Measurements from ENCODE around the gene INPP4A. TPM values are rescaled to one million over a fixed set of nuclear protein-coding genes. Genes with fewer than 3 reads are reported as not detected.

Gene INPP4A
- polyA plus RNA-seq, 1 of the 3 experiments (the other 2 are of a cell fraction) = 15.0 TPM

- no peak for TF ChIP-seq IRF3 (IDR thresholded peaks at IDR 0.05; ENCODE audit: low read depth, low read length)
- no peak for TF ChIP-seq GABPA (IDR thresholded peaks at IDR 0.05; ENCODE audit: low read depth)
- TF ChIP-seq USF2 (IDR thresholded peaks at IDR 0.05; ENCODE audit: borderline replicate concordance, low read depth, low read length) = no peak
- TF ChIP-seq MXI1 (IDR thresholded peaks at IDR 0.05; ENCODE audit: low read depth, low read length) = no peak
- no peak for TF ChIP-seq RXRA (IDR thresholded peaks at IDR 0.05; ENCODE audit: borderline replicate concordance, low read depth)
Measured at GRCh38 chr2:98540536-98540935, 95.9 kb downstream of the INPP4A start (continued).

DNA sequence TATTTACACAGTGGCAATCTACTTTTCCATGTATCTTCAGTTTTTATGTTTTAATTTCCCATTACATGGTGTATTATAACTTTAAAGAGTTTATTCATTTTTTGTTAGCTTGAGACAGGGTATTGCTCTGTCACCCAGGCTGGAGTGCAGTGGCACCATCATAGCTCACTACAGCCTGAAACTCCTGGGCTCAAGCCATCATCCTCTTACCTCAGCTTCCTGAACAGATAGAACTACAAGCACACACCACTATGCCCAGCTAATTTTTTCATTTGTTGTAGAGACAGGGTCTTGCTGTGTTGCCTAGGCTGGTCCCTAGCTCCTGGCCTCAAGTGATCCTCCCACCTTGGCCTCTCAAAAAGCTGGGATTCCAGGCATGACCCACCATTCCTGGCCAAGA, 96.8 kb downstream of the INPP4A start:
- Histone ChIP-seq H3K9me2 (no peaks in the 10 kb centered on the region), H3K9me3 (no peaks in the 10 kb centered on the region), H3K27ac (ENCODE audit: low read depth in 2 of 2, low read length in 1 of 2) (no peak overlapping the region), H3K4me3 (ENCODE audit: low read depth in 2 of 2, low read length in 1 of 2) (no peak overlapping the region), H3K27me3 (ENCODE audit: insufficient read depth) (no peaks in the 10 kb centered on the region), H3K4me1 (ENCODE audit: control insufficient read depth in 1 of 2, insufficient read depth in 2 of 2, low read depth in 1 of 2, low read length in 1 of 2) (peaks cover 0 to 6% of the 10 kb centered on the region in 2 experiments; a peak in 1 of 4 replicates), H3K36me3 (replicated peaks in 1 of 2; ENCODE audit: control insufficient read depth in 1 of 2, insufficient read depth in 2 of 2, low read length in 1 of 2) (peaks cover 4 to 50% of the 10 kb centered on the region in 2 experiments), H4K20me1 (ENCODE audit: insufficient read depth) (no peaks in the 10 kb centered on the region), H3K9ac (no peak overlapping the region), H2AFZ (ENCODE audit: low read depth) (no peak overlapping the region), H3F3A (replicated peaks; ENCODE audit: insufficient read depth) (no peaks in the 10 kb centered on the region), H3K79me2 (ENCODE audit: insufficient read depth) (no peaks in the 10 kb centered on the region), H3K4me2 (no peak overlapping the region)
- ChIA-PET CTCF (interaction anchor here (0.7 to 2.1 kb wide), 4 partner anchors 10 to 830 kb away, joined by 3 to 8 read pairs (median 3); no protein-coding TSS in a partner anchor), POLR2A (no interaction called here)
- DNase-seq = no peak
- no peak for TF ChIP-seq SMC3 (IDR thresholded peaks at IDR 0.05; ENCODE audit: low read depth, low read length)
- TF ChIP-seq TCF12 (IDR thresholded peaks at IDR 0.05) = no peak
- TF ChIP-seq GATA2 (CRISPR knock-in tag; IDR thresholded peaks at IDR 0.05) = no peak
- no peak for TF ChIP-seq NFIC (IDR thresholded peaks at IDR 0.05; ENCODE audit: borderline replicate concordance)
- TF ChIP-seq FOXJ3 (CRISPR knock-in tag; IDR thresholded peaks at IDR 0.05) = no peak
- no peak for TF ChIP-seq TEAD4 (IDR thresholded peaks at IDR 0.05; ENCODE audit: borderline replicate concordance, insufficient read depth)
- TF ChIP-seq RAD21 (IDR thresholded peaks at IDR 0.05; ENCODE audit: low read length) = no peak
- TF ChIP-seq SIN3A (IDR thresholded peaks at IDR 0.05; ENCODE audit: borderline replicate concordance, low read depth, low read length) = no peak

- Histone ChIP-seq H3K9me2 (no peaks in the 10 kb centered on the region), H3K36me3 (replicated peaks in 1 of 2; ENCODE audit: control insufficient read depth in 1 of 2, insufficient read depth in 2 of 2, low read length in 1 of 2) (peaks cover 4 to 52% of the 10 kb centered on the region in 2 experiments), H3K4me2 (no peak overlapping the region), H3K79me2 (ENCODE audit: insufficient read depth) (no peaks in the 10 kb centered on the region), H4K20me1 (ENCODE audit: insufficient read depth) (no peaks in the 10 kb centered on the region), H3K27me3 (ENCODE audit: insufficient read depth) (no peaks in the 10 kb centered on the region), H3K9me3 (no peaks in the 10 kb centered on the region), H3F3A (replicated peaks; ENCODE audit: insufficient read depth) (no peaks in the 10 kb centered on the region), H2AFZ (ENCODE audit: low read depth) (no peak overlapping the region), H3K9ac (no peak overlapping the region), H3K27ac (ENCODE audit: low read depth in 2 of 2, low read length in 1 of 2) (no peak overlapping the region), H3K4me1 (ENCODE audit: control insufficient read depth in 1 of 2, insufficient read depth in 2 of 2, low read depth in 1 of 2, low read length in 1 of 2) (peaks cover 0 to 6% of the 10 kb centered on the region in 2 experiments; a peak in 1 of 4 replicates), H3K4me3 (ENCODE audit: low read depth in 2 of 2, low read length in 1 of 2) (no peak overlapping the region)
- TF ChIP-seq RCOR1 (IDR thresholded peaks at IDR 0.05; ENCODE audit: low read length) (0 out of 2 replicates have a peak, but pooled peaks have one; percentile 51), FOXM1 (IDR thresholded peaks at IDR 0.05; ENCODE audit: low read depth) (no peak)
- CTCF ChIA-PET = interaction anchor here (0.7 to 2.1 kb wide), 5 partner anchors 11 to 831 kb away, joined by 3 to 9 read pairs (median 3); no protein-coding TSS in a partner anchor
- POLR2A ChIA-PET = interaction anchor here (0.6 kb wide), 1 partner anchor 619 kb away, joined by 3 read pairs; no protein-coding TSS in a partner anchor
- DNase-seq = peak; percentile 48
- 85% methylated on average over 9 of the region's 9 CpGs for WGBS (ENCODE audit: low lambda C conversion rate)
Measured at GRCh38 chr2:98541906-98542305, 97.2 kb downstream of the INPP4A start.

All from SK-N-SH (cell line).